ENCODE measurements around the gene SDHA.

Gene SDHA

DNA sequence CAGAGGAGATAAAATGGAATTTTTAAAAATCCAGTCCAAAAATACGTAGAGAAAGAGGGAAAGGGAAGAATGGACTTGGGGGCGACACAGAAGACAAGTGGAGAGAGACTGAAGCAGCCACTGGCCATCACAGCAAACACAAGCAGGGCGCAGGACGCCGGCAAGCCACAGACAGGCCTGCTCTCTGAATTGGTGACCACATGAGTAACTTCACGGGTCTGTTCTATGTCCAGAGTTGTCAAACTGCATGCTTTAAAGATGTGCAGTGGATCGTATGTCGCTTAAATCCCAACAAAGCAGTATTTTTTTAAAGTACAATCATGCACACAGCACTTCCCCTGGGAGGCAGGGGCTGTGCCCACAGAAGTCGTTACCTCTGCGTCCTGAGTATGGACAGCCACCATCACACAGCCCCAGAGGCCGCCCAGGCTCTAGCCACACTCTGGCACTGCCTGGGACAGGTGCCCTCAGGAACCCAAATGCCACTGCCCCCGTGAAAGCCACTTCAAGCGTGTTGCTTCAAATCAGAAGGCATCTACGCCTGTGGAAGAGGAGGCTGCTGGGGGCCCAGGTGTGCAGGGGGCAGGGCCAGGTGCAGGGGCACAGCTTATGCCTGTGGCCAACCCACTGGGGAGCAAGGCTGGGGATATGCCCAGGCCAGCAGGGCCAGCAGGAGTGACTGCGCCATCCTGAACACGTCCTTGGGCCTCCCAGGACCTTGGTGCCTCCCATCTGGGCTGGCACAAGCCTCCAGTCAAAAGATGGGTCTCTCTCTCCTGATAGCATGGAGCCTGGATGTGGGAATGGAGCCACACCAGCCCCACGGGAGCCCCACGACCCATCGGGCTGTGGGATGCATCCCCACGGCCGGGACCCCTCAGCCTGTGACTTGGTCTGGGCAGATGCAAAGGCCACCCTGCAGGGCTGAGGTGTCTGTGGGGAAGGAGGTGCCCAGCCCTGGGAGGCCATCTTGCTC lies 32.7 kb upstream of the SDHA start:
- DNase-seq (ENCODE audit: low read depth, low spot score): no peak

DNA sequence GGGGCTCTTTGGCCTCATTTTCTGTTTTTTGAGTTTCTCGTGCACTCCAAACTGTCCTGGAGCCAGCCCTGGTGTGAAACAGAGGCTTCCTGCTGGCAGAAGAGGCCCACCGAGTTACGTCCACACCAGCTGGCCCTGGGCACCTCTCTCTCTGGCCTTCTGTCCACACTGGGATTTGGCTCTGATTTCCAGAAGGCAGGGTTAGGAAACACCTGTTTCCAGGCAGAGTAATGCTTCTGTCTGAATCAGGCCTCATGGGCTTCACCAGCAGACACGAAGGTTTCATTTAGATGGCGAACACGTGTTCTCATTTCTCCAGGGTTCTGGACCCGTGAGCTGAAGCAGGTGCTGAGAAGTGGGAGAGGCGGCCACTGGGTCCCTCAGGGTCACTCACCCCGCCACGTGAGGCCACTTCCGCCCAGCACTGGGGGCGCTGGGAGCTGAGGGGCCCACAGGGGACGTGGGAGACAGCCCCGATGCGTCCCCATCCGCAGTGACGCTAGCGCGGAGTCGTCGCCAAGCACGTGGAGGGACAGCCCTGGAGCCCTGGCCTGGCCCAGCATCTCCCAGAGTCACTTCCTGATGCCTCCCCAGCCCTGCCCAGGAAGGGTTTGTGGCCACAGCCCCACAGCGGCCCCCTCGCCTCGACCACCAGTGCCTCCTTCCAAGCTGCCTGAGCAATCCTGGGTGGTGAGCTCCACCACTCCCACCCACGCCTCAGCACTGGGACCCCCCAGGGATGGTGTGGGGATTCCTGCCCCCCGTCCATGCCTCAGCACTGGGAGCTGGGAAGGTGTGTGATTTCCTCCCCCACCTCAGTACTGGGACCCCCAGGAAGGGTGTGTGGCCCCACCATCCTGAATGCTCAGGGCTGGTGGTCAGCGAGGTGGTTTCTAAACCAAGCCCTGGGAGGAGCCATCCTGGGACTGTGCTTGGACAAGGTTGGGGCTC lies 31.8 kb upstream of the SDHA start:
- DNase-seq (ENCODE audit: low read depth, low spot score): no peak

DNA sequence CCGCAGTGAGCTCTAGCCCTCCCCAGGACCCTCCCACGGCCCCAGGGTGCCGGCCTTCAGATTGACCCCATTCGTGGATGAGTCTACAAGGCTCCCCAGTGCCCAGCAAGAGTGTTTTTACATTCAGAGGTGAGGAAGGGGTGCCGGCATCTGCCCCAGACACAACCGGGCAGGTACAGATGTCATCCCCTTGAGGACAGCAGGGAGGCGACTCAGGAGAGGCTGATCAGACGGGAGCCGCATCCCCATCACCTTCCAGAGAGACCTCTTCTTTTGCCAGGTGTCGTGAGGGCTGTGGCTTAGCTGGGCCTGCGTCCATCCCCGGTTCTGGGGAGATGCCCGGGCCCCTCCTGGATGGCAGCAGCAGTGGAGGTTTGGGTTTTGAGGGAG lies 31.1 kb upstream of the SDHA start:
- DNase-seq (ENCODE audit: low read depth, low spot score): no peak

GRCh38 chr5:187617-188451 lies 30.3 kb upstream of the SDHA start:
- no peak for DNase-seq (ENCODE audit: low read depth, low spot score)

GRCh38 chr5:188488-189481 lies 29.3 kb upstream of the SDHA start:
- peak; percentile 41 for DNase-seq (ENCODE audit: low read depth, low spot score)

DNA sequence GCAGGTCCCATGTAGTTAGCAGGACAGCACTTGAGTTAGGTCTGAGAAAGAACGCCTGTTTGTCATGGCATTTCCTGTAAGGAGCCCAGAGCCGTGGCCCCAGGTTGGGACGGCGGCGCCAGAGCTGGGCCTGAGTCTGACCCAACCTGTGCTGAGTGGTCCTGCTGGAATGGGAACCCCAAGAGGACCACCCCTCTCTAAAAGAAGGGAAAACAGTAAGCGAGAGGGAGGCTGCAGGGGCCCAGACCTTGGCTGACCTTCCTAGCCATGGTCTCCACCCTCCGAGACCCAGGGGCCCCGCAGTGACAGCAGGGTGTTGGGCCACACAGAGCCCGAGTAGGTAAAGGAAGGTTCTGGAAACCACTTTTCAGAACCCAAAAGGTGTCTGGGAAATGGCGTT lies 28.6 kb upstream of the SDHA start:
- DNase-seq (ENCODE audit: low read depth, low spot score): no peak

DNA sequence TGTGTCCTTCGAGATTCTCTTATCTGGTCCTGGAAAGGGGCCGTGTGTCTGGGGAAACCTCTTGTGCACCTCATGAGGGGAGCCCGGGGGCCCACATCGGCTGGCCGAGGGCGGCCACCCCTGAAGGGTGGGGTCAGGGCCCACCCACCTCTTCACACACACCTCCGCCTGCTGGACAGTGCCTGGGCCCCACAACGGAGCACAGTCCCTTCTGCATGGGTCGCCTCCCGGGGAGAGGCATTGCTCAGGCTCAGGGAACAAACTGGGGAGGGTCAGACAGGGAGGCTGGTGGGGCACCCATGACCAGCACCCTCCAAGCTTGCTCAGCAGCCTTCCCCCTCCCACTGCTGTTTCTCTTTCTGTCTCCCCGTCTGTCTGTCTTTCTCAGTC lies 28.1 kb upstream of the SDHA start:
- DNase-seq (ENCODE audit: low read depth, low spot score): no peak

DNA sequence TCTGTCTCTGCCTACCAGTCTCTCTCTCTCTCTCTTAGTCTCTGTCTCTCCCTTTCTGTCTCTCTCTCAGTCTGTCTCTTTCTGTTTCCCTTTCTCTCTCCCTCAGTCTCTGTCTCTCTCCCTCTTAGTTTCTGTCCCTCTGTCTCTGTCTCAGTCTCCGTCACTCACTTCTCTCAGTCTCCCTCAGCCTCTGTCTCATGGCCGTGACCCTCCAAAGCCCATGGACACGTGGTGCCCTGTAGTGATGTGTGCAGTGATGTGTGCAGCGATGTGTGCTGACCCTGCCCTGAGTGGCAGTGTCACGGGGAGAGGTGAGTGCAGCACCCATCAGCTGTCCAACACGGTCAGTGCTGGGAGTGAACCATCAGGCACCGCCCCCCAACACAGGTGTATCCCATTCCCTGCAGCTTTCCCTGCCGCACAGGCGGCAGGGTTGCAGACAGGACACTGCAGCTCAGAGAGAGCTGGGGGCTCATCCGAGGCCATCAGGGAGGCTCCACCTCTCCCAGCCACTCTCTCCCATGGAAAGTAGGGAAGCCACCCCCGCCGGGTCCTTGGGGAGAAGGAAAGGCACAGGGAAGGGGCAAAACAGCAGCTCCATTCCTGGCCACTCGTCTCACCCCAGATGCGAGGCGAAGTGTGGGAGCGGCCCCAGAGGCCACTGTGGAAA lies 27.6 kb upstream of the SDHA start:
- DNase-seq (ENCODE audit: low read depth, low spot score): no peak

DNA sequence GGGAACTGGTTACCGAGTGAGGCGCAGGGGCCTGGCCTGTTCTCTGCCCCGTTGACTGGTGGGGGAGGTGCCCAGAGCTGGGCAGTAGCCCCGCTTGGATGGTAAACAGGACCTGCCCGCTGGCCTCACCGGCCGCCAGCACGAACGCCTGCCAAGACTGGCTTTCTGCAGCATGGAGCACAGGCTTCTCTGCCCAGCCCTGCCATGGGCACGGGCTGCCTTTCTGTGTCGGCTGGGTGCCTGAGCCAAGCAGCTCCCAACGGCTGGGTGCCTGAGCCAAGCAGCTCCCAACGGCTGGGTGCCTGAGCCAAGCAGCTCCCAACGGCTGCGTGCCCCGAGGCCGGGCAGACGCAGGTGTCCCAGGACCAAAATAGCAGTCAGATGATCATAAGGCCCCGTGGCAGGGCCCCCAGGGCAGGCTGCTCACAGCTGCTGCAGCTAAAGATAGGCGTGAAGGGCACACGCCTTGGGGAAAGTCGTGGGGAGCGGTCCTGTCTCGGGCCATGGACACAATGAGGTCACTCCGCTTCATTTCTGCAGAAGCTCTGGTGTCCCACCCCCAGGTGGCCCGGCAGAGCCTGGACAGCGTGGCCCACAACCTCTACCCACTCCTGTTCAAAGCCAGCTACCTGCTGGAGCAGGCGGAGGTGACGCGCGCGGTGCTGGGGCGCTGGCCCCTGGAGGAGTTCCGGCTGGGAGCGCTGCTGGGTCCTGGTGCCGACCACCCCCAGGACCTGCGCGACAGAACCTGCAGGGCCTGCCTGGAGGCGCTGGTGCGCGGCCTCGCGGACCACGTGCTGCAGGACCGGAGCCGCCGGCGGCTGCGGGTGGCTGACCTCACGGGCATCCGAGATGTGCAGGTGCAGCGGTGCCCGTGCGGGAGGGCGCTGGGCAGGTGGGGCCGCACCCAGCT lies 26.8 kb upstream of the SDHA start, which contains the start of gene LRRC14B:
Gene LRRC14B (plus strand): TSS at position 460 of the 913 bp plus-strand sequence. CDS start 44 bp downstream, at position 504.
- DNase-seq (ENCODE audit: low read depth, low spot score): no peak

- no peak for DNase-seq (ENCODE audit: low read depth, low spot score)
Measured at GRCh38 chr5:191949-192690, 26.0 kb upstream of the SDHA start.

DNA sequence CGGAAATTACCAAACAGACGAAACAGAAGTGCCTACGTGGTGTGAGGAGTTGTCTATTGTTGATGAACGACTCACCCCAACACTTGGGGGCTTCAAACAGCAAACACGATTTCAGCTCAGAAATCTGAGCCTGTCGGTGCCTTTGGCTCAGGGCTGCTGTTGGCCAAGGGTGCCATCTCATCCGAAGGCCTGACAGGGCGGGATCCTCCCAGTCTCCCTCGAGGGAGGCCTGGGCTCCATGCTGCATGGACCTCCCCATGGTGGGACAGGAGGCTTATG lies 25.5 kb upstream of the SDHA start:
- no peak for DNase-seq (ENCODE audit: low read depth, low spot score)

DNA sequence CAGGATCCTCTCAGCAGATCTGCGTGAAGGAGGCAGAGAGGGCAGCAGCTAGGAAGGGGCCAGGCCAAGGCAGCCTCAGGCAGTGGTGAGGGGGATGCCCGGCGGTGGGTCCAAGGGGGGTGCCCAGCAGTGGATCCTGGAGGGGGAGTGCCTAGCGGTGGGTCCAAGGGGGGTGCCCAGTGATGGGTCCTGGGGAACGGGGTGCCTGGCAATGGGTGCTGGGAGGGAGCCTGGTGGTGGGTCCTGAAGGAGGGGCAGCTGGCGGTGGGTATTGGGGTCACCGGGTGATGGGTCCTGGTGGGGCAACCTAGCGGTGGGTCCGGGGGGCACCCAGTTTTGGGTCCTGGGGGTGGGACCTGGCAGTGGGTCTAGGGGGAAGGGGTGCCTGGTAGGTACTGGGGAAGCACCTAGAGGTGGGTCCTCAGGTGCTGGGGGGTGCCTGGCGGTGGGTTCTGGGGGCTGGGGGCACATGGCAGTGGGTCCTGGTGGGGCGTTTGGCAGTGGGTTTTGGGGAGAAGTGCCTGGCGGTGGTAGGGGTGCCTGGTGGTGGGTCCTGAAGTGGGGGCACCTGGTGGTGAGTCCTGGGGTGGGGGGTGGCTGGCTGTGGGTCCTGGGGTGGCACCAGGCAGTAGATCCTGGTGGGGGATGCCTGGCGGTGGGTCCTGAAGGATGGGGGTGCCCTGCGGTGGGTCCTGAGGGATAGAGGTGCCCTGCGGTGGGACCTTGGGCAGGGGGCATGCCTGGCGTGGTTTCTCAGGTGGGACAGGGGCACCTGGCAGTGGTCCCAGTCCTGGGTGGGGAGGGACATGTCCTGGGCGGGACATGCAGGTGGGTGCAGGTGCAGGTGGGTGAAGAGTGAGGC lies 24.9 kb upstream of the SDHA start:
- no peak for DNase-seq (ENCODE audit: low read depth, low spot score)

DNA sequence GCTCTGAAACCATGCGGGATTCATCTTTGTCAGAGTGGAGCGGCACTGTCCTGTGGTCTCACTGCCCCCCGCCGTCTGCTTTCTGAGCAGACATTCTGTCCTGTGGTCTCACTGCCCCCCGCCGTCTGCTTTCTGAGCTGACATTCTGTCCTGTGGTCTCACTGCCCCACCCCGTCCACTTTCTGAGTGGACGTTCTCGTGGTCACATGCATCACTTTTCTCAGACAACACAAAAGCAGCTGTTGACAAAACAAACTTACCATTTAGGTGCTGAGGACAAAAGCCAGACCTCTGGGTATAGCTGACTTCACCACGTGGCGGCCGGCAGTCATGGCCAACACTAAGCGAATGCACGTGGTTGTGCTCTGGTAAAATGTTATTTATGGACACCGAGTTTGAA lies 24.0 kb upstream of the SDHA start:
- no peak for DNase-seq (ENCODE audit: low read depth, low spot score)

DNA sequence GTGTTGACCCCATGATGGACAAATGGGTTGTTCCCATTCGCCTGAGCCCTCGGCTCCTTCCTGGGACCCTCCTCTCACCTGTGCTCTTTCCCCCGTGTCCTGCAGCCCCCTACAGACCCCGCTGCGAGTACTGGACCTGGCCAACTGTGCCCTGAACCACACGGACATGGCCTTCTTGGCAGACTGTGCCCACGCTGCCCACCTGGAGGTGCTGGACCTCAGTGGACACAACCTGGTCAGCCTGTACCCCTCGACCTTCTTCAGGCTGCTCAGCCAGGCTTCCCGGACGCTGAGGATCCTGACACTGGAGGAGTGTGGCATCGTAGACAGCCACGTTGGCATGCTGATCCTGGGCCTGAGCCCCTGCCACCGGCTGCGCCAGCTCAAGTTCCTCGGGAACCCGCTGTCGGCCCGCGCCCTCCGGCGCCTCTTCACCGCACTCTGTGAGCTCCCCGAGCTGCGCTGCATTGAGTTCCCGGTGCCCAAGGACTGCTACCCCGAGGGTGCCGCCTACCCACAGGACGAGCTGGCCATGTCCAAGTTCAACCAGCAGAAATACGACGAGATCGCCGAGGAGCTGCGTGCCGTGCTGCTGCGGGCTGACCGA lies 23.4 kb upstream of the SDHA start:
- no peak for DNase-seq (ENCODE audit: low read depth, low spot score)

DNA sequence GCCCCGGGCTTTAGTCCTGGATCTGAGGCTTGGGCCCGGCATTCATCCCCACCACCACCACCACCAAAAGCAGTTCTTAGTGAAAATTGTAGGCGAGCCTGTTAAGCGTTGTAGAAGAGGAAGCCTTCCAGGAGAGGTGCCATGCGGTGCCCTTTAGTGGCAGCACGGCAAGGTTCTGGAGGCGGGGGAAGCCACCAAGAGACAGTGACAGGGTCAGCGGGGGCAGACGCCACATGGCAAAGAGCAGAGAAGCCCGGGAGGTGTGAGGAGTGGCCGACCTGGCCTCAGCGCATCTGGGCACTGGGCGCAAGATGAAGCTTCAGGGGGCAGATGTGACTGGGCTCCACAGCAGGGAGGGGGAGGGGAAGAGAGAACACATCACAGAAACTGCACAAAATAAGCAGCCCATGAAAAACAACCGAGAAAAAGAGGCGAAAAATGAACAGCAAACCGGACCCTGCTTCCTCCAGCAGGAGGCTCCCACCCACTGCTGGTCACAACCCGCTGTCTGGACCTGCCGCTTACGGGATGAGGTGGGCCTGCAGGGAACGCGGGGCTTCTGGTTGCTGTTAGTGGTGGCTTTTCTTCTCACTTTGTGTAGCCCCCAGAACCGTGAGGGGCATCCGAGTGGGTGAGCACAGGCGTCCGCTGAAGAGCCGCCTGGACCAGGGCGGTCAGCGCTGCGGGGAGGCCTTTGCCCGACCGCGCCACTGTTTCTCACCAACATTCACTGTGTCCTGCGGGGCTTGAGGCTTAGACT lies 22.5 kb upstream of the SDHA start:
- DNase-seq (ENCODE audit: low read depth, low spot score): no peak

DNA sequence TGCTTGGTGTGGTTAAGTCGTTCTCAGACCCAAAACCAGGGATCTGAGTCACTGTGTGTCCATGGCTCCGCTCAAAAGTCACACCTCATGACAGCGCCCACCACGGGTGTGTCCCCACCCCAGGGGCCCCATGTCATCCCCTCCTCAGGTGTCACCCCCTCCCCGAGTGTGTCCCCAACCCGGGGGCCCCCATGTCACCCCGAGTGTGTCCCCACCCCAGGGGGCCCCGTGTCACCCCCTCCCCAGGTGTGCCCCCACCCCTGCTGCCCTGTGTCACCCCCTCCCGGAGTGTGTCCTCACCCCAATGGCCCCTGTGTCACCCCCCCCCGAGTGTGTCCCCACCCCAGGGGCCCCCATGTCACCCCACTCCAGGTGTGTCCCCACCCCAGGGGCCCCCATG lies 21.8 kb upstream of the SDHA start:
- no peak for DNase-seq (ENCODE audit: low read depth, low spot score)
